ENCODE data around the gene STAMBPL1.

- TF ChIP-seq, protein P1, sequence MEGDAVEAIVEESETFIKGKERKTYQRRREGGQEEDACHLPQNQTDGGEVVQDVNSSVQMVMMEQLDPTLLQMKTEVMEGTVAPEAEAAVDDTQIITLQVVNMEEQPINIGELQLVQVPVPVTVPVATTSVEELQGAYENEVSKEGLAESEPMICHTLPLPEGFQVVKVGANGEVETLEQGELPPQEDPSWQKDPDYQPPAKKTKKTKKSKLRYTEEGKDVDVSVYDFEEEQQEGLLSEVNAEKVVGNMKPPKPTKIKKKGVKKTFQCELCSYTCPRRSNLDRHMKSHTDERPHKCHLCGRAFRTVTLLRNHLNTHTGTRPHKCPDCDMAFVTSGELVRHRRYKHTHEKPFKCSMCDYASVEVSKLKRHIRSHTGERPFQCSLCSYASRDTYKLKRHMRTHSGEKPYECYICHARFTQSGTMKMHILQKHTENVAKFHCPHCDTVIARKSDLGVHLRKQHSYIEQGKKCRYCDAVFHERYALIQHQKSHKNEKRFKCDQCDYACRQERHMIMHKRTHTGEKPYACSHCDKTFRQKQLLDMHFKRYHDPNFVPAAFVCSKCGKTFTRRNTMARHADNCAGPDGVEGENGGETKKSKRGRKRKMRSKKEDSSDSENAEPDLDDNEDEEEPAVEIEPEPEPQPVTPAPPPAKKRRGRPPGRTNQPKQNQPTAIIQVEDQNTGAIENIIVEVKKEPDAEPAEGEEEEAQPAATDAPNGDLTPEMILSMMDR (IDR thresholded peaks at IDR 0.05): no peak
- no peak for TF ChIP-seq POLR2AphosphoS5 (IDR thresholded peaks at IDR 0.05)
- TF ChIP-seq EP300 (IDR thresholded peaks at IDR 0.05): no peak
- no peak for TF ChIP-seq POLR2A (IDR thresholded peaks at IDR 0.05)
Measured at GRCh38 chr10:88913788-88914187, 33.7 kb downstream of the STAMBPL1 start.
